Calu3 (cell line): ENCODE data around the gene PFN1. TPM values are rescaled to one million over a fixed set of nuclear protein-coding genes. Genes with fewer than 3 reads are reported as not detected.

Source experiments
- BruUV-seq: library from RNA; stranded (reverse); fragments of 400-500 nt; replicated peaks from 2 replicates; lab custom pipeline; 2021; lab: Mats Ljungman, UMichigan
- CTCF ChIA-PET: fragments of 300-600 bp; sonication (Branson Sonifier 250); formaldehyde crosslinking; loops from one replicate; lab custom pipeline; 2022; ENCODE audit warnings: antibody characterized with exemption; lab: Charles Lee
- DNase-seq: peaks from one replicate; pipeline ENCODE4 v3.0.0; 2022
- H3K27ac Mint-ChIP-seq: one replicate; pipeline ENCODE4 v1.8.0; 2022; ENCODE audit warnings: mixed read lengths; ENCODE audit not compliant: unreplicated experiment
- H3K27me3 Mint-ChIP-seq: one replicate; pipeline ENCODE4 v1.8.0; 2022; ENCODE audit warnings: mixed read lengths; ENCODE audit not compliant: unreplicated experiment
- H3K36me3 Mint-ChIP-seq: one replicate; pipeline ENCODE4 v1.8.0; 2022; ENCODE audit warnings: mild to moderate bottlenecking, moderate library complexity, mixed read lengths; ENCODE audit not compliant: insufficient read depth, unreplicated experiment
- H3K4me1 Mint-ChIP-seq: one replicate; pipeline ENCODE4 v1.8.0; 2022; ENCODE audit warnings: mild to moderate bottlenecking, low read depth, mixed read lengths; ENCODE audit not compliant: unreplicated experiment
- H3K4me3 Mint-ChIP-seq: one replicate; pipeline ENCODE4 v1.8.0; 2022; ENCODE audit warnings: mild to moderate bottlenecking, low read depth, moderate library complexity, mixed read lengths; ENCODE audit not compliant: unreplicated experiment
- H3K9me3 Mint-ChIP-seq: one replicate; pipeline ENCODE4 v1.8.0; 2022; ENCODE audit warnings: low read depth, mixed read lengths; ENCODE audit not compliant: unreplicated experiment
- intact Hi-C: fragments of 100-400 bp; cut with micrococcal nuclease; formaldehyde crosslinking; loops from one replicate; pipeline ENCODE4 v1.10.0; 2022; ENCODE audit not compliant: unreplicated experiment
- total RNA-seq: library from RNA; stranded (reverse); gene quantifications from 2 replicates; pipeline ENCODE4 v1.2.3, GENCODE V29; 2022
- TF ChIP-seq, protein P1 (sequence below): fragments of 200-600 bp; IDR thresholded peaks from one replicate; pipeline ENCODE4 v1.8.0; 2022; ENCODE audit warnings: antibody characterized with exemption; ENCODE audit not compliant: unreplicated experiment

PFN1 gene
- total RNA-seq, 1 experiment from 2014 or later, result 605 TPM

DNA sequence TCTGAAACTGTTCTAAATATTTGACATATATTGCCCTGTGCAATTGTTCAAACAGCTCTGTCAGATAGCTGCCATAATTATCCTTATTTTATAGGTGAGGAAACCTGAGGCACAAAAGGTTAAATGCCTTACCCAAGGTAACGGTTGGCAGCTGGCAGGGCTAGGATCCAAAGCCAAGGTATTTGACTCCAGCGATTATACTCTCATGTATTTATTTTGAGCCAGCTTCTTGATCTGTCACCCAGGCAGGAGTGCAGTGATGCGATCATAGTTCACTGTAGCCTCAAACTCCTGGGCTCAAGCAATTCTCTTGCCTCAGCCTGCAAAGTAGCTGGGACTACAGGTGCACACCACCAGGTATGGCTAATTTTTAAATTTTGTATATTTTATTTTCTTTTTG lies 9.8 kb upstream of the PFN1 start:
- Mint-ChIP-seq H3K27ac (no peak overlapping the region), H3K36me3 (peaks cover 28% of the 10 kb centered on the region), H3K27me3 (no peaks in the 10 kb centered on the region), H3K4me3 (no peak overlapping the region), H3K4me1 (no peaks in the 10 kb centered on the region), H3K9me3 (peaks cover 2% of the 10 kb centered on the region)
- BruUV-seq, result no TSS peak
- intact Hi-C loops, result no loop called here
- CTCF ChIA-PET, result no interaction called here
- DNase-seq, result no peak
- TF ChIP-seq, protein P1, sequence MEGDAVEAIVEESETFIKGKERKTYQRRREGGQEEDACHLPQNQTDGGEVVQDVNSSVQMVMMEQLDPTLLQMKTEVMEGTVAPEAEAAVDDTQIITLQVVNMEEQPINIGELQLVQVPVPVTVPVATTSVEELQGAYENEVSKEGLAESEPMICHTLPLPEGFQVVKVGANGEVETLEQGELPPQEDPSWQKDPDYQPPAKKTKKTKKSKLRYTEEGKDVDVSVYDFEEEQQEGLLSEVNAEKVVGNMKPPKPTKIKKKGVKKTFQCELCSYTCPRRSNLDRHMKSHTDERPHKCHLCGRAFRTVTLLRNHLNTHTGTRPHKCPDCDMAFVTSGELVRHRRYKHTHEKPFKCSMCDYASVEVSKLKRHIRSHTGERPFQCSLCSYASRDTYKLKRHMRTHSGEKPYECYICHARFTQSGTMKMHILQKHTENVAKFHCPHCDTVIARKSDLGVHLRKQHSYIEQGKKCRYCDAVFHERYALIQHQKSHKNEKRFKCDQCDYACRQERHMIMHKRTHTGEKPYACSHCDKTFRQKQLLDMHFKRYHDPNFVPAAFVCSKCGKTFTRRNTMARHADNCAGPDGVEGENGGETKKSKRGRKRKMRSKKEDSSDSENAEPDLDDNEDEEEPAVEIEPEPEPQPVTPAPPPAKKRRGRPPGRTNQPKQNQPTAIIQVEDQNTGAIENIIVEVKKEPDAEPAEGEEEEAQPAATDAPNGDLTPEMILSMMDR, result no peak

DNA sequence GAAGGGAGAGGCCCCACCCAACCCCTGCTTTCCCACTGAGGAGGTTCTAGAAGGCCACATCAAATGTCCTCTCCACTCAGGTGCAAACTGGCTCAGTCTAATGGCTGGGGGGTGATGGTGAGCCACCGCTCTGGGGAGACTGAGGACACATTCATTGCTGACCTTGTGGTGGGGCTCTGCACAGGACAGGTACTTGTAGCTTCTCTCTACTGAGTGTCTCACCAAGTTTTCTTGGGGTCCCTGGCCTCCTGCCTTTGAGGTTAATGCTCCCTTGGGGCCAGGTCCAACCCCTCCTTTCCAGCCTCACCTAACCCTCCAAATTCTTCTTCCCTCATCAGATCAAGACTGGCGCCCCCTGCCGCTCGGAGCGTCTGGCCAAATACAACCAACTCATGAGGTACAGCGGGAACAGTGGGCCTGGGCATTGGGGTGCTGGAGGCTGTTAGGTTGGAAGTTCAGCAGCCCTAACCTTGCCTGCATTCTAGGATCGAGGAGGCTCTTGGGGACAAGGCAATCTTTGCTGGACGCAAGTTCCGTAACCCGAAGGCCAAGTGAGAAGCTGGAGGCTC lies 8.2 kb upstream of the PFN1 start:
- H3K36me3 Mint-ChIP-seq, result peaks cover 28% of the 10 kb centered on the region
- TF ChIP-seq, protein P1, result no peak
- no peak overlapping the region for H3K4me3 Mint-ChIP-seq
- H3K4me1 Mint-ChIP-seq, result no peaks in the 10 kb centered on the region
- CTCF ChIA-PET, result no interaction called here
- no peaks in the 10 kb centered on the region for H3K27me3 Mint-ChIP-seq
- BruUV-seq, result no TSS peak
- DNase-seq, result no peak
- intact Hi-C loops, result no loop called here
- H3K27ac Mint-ChIP-seq, result no peak overlapping the region
- H3K9me3 Mint-ChIP-seq, result peaks cover 2% of the 10 kb centered on the region

DNA sequence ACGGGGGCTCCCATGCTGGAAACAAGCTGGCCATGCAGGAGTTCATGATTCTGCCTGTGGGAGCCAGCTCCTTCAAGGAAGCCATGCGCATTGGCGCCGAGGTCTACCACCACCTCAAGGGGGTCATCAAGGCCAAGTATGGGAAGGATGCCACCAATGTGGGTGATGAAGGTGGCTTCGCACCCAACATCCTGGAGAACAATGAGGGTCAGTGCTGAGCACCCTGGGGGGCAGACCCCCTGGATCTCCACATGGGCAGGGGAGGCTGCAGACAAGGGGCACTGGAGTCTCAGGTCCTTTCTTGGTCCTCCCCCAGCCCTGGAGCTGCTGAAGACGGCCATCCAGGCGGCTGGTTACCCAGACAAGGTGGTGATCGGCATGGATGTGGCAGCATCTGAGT lies 6.8 kb upstream of the PFN1 start:
- H3K27me3 Mint-ChIP-seq, result no peaks in the 10 kb centered on the region
- CTCF ChIA-PET, result no interaction called here
- intact Hi-C loops, result no loop called here
- no peak for DNase-seq
- peaks cover 13% of the 10 kb centered on the region for H3K4me1 Mint-ChIP-seq
- H3K27ac Mint-ChIP-seq, result no peak overlapping the region
- BruUV-seq, result no TSS peak
- H3K4me3 Mint-ChIP-seq, result no peak overlapping the region
- peaks cover 27% of the 10 kb centered on the region for H3K36me3 Mint-ChIP-seq
- TF ChIP-seq, protein P1, result no peak
- peaks cover 2% of the 10 kb centered on the region for H3K9me3 Mint-ChIP-seq

DNA sequence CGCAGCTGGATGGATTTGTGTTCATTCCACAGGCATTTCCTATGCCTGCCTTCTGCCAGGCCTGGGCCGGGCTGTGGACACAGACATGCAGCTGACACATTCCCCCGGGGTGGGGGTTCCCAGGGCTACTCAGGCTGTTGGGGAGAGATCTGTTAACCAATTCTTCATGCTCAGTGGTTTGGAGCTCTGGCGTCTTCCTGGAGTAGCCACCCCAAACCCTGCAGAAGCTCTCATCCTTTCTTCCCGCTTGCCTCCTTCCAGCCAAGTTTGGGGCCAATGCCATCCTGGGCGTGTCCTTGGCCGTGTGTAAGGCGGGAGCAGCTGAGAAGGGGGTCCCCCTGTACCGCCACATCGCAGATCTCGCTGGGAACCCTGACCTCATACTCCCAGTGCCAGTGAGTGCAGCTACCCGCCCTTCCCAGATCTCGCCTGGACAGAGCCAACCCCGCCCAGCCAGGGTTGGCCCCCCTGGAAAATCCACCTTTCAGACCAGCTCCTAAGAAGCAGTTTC lies 5.2 kb upstream of the PFN1 start:
- H3K9me3 Mint-ChIP-seq, result peaks cover 2% of the 10 kb centered on the region
- peaks cover 24% of the 10 kb centered on the region for H3K36me3 Mint-ChIP-seq
- intact Hi-C loops, result no loop called here
- H3K27ac Mint-ChIP-seq, result no peak overlapping the region
- TF ChIP-seq, protein P1, result no peak
- peaks cover 13% of the 10 kb centered on the region for H3K4me1 Mint-ChIP-seq
- H3K4me3 Mint-ChIP-seq, result no peak overlapping the region
- CTCF ChIA-PET, result no interaction called here
- no TSS peak for BruUV-seq
- DNase-seq, result no peak
- no peaks in the 10 kb centered on the region for H3K27me3 Mint-ChIP-seq
